GM15510 (cell line): ENCODE data around the gene FGF12.

Experiments used
- POLR2A ChIP-seq: IDR thresholded peaks from 3 replicates; pipeline ENCODE4 v1.6.1; 2011; ENCODE audit warnings: borderline replicate concordance; ENCODE audit not compliant: insufficient read length; ENCODE audit errors: extremely low read depth

The FGF12 gene

GRCh38 chr3:192700885-192701284 lies 26.5 kb downstream of the FGF12 start:
- TF ChIP-seq POLR2A = no peak

DNA sequence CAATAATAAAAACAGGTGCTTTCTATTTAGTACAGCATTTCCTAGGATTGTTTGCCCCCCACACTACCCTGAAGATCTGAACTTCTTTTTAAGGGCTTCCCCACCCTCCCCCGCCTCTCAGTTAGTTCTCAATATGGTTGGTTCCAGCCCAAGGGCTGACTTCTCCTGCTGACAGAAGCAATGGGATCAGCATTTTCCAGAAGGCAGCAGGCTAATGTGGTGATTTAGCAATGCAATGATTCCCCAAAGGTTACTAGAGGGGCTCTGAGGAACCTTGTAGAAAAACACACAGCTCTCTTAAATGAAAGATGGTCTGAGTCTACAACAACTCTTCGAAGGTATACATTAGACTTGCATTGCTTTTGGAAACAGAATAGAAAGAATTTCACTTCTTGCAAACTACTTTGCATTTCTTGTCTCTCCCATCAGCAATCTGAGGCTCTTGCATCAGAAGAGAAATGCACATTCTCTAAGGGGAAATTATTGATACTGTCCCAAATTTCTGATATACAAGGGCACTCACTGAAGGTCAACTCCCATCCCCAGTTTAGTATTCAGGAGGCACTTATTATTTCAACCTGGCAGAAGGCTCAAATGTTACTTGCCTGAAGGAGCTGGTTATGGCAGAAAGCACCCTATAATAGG lies 30.3 kb downstream of the FGF12 start:
- no peak for TF ChIP-seq POLR2A

DNA sequence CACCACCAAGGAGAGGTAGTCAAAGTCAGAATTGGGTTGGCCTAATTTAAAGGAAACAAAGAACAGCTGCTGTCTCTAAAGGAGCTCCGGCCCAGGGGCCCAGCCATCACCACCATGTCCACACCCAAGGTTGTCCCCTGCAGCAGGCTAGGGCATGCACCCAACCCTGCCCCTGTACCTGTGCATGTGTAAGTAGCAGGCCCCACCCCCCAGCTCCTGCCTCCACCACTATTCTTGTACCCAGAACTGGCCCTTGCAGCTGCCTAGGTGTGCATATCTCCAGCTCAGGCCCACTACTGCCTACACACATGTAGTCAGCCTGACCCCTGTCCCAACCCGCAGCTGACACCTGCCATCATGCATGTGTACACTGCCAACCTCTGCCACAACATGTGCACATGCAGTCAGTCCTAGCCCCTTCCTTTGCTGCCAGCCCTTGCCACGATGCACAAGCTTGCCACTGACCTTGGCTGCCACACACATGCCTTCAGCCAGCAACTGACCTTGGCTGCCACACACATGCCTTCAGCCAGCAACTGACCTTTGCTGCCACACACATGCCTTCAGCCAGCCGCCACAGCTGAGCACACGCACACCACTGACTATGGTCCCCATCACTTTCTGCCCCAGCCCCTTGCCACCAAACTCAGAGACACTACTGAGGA lies 39.7 kb downstream of the FGF12 start:
- no peak for TF ChIP-seq POLR2A

DNA sequence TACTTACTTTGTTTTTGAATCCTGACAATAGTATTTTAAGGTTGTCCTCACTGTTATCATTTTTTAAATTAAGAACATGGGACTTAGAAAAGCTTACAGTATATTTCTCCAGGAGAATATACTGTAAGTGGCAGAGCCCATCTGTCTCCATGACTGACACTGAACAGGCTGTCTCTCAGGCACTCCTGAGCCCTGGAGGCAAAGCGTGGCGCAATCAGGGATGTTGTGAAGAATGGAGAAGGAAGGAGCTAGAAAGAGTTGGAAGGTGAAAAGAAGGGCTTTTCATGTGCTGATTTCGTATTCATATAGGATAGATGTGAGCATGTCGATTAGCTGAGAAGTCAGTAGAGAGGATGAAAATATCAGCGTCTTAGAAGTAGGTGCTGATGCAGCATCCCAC lies 41.5 kb downstream of the FGF12 start:
- no peak for TF ChIP-seq POLR2A

- TF ChIP-seq POLR2A = no peak
Measured at GRCh38 chr3:192684151-192684550, 43.2 kb downstream of the FGF12 start.

DNA sequence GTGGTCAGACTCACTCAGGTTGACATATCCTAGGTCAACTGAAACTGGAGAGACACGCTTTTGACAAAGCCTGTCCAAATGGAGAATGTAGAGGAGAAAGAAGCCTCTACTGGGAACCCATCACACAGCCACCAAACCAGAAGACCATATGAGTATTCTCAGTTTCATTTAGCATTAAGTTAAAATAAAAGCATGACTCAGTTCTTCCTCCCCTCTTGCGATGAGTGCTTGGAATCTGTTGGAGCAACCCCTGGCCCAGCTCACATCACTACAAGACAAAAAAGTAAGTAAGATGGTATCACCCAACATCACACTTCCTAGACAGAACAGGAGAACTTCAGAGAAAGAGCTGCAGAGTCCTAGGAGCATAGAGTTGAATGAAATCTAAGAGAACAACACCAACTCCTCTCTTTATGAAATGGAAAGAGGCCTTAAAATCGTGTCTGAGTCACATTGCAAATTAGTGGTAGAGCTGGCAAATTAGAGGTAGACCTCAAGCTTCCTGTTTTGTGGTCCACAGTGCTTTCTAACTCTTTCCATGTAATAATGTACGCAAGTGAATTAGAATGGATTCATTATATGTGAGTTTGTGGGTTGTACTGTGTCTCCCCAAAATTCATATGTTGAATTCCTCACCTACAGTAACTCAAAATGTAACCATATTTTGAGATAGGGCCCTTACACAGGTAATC lies 51.2 kb downstream of the FGF12 start:
- TF ChIP-seq POLR2A = no peak

DNA sequence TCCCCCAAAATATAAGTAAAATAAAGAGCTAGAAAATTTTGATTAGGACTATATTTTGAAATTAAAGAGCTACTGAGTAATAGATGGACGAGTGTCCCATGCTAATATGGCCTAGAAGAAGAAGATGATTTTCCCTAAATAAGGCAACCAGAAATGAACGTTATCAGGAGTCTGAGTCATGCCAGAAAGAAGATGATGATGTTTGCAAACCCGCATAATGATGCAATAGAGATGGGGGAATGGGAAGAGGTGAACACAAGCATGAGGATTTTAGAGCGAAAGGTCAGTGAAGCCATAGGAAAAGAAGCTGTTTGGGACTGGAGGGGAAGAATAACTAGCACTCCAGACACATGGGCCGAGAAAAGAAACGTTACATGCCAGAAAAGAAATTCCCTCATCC lies 71.7 kb downstream of the FGF12 start:
- no peak for TF ChIP-seq POLR2A

DNA sequence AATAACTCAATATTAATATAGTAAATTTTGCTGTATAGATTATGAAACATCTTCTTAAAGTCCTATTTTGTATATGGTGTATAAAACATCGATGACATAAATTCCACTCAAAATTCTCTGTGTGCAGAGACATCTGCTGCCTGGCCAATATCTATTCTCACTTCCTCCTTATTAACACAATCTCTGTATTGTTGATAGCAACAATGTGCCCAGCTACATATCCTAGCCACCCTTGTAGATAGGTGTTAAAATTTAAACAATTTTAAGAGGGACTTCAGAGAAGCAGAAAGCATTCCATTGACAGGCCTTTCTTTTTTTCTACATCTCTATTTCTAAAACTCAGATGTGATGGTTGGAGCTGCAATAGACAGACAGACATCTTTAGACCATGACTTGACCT lies 72.3 kb downstream of the FGF12 start:
- TF ChIP-seq POLR2A = no peak

- no peak for TF ChIP-seq POLR2A
Measured at GRCh38 chr3:192653862-192654261, 73.5 kb downstream of the FGF12 start.

DNA sequence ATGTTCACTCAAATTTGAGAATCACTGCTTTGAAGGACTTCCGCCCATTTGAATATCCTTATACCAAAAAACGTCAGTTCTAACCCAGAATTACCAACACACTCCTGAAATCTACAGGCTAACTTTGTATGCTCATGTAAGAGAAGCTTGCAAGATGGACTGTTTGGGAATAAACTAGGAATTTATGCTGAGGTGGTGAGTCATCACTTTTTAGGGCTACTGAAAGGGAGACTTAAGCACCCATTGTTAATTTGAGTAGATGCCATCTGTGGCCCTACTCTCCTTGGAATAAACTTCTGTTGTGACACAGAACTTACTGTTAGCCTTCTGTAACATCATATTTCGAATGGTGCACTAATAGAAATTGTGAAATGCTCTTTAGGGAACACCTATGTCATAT lies 74.6 kb downstream of the FGF12 start:
- no peak for TF ChIP-seq POLR2A

GRCh38 chr3:192651836-192652512 lies 75.4 kb downstream of the FGF12 start:
- TF ChIP-seq POLR2A = no peak

- TF ChIP-seq POLR2A = no peak
Measured at GRCh38 chr3:192645437-192645836, 81.9 kb downstream of the FGF12 start.

GRCh38 chr3:192642651-192643050 lies 84.7 kb downstream of the FGF12 start:
- no peak for TF ChIP-seq POLR2A

- TF ChIP-seq POLR2A = no peak
Measured at GRCh38 chr3:192641919-192642318, 85.4 kb downstream of the FGF12 start.

GRCh38 chr3:192639987-192640386 lies 87.4 kb downstream of the FGF12 start:
- no peak for TF ChIP-seq POLR2A

GRCh38 chr3:192637803-192638202 lies 89.5 kb downstream of the FGF12 start:
- TF ChIP-seq POLR2A = no peak
